Activated naive CD4-positive, alpha-beta T cell treated with Interleukin-2 at 50 U/mL for 16 hours (primary cell): Measurements from ENCODE around the gene SCN4A.
"Not testable (repeated sequence)": the region's sequence is repeated elsewhere in the genome, so short reads cannot be mapped to it uniquely, and the experiment has no call there.

Experiments
- DNase-seq: peaks from one replicate; pipeline ENCODE4 v3.0.0-alpha.2; 2020

SCN4A gene

GRCh38 chr17:63984651-63985386 is 12.1 kb upstream of the SCN4A start:
- peak; percentile 57 for DNase-seq

DNA sequence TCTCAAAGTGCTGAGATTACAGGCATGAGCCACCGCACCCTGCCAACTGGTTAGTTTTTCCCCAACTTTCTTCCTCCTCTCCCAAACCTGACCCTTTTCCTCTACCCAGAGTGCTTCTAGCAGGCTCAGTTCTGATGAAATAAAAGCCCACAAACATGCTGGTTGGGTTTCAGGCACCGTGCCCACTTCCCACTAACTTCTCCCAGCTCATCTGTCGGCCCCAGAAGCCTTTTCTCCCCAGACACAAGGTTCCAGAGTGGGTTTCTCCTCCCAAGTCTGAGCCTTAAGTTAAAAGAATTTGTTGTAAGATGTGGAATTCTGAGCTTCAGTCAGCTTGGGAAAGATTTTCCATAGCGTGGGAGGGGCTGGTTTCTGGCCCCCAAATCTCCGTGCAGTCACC is 11.5 kb upstream of the SCN4A start:
- DNase-seq: no peak

- DNase-seq: no peak
Observed at GRCh38 chr17:63983320-63983719, 10.6 kb upstream of the SCN4A start.

GRCh38 chr17:63982641-63983040 is 9.9 kb upstream of the SCN4A start:
- DNase-seq: not testable (repeated sequence)

- no peak for DNase-seq
Observed at GRCh38 chr17:63978272-63979200, 5.8 kb upstream of the SCN4A start.

DNA sequence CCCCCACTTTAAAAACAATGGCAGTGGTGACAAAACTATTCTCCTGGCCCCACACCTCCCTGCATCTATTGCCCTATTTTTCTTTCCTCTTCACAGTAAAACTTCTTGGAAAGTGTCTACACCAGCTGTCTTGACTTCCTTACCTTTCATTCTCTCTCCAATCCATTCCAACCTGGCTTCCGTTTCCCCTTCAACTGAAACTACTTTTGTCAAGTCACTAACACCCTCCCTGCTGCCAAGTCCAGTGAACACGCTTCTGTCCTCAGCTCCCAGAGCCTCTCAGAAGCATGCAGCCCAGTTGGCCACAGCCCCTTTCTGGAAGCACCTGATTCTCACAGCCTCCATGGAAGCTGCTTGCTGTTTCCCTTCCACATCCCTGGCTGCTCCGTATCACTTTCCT is 4.0 kb upstream of the SCN4A start:
- no peak for DNase-seq

- no peak for DNase-seq
Observed at GRCh38 chr17:63975541-63976092, 2.9 kb upstream of the SCN4A start.

- no peak for DNase-seq
Observed at GRCh38 chr17:63974594-63975192, 2.0 kb upstream of the SCN4A start.

GRCh38 chr17:63973930-63974593 is 1.3 kb upstream of the SCN4A start:
- DNase-seq: no peak

DNA sequence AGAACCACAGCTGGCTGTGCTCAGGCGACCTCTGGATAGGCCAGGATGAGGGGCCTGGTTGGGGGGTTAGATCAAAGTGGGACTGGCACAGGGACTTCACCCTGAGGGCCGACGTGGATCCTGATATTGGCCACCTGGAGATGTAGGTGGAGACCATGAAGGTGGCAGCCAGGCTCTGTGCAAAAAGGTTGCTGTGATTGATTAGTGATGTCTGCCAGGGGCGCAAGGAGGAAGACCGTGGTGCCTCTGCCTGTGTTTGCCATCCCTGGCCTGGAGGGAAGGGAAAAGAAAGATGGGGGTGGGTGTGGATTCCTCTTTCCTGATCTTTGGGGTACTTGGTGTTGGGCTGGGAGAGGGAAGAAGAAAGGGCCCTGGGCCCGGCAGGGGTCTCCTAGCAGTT is 529 bp upstream of the SCN4A start:
- no peak for DNase-seq

DNA sequence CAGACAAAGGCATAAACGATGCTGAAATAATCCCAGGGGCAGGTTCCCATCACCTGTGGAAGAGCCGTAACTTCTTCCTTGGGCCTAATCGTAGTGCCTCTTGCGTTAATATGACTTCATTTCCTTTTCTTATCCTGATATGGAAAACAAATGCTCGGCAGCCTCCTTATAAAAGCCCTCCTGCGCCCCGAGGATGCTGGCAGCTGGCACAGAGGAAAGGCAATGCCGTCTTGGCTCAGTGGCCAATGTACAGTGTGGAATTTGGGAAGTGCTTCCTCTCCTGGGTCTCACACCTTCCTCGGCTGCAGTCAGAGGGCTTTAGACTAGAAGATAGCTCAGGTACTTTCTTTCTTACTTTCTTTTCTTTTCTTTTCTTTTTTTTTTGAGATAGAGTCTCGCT is 3.4 kb downstream of the SCN4A start:
- DNase-seq: no peak

- peak; percentile 39 for DNase-seq
Observed at GRCh38 chr17:63967953-63968352, 4.8 kb downstream of the SCN4A start.

- peak; percentile 34 for DNase-seq
Observed at GRCh38 chr17:63966646-63967264, 6.0 kb downstream of the SCN4A start.

DNA sequence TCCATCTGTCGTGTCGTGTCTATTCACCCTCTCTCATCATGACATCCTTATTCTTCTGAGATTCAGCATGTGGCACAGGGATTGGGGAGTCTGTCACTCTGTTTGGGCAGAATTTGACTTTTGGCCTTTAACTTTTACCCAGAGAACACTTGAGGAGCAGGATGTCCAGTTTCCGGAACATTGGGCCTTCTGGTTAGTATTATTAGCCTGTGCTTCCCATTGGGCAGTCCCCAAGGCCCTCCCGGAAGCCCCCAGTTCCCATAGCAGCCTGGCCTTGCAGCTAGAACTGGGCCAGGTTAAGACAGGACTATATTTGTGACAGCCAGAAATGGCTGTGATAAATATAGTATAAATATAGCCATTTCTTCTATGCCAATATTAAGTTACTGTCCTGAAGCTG is 9.6 kb downstream of the SCN4A start:
- no peak for DNase-seq

DNA sequence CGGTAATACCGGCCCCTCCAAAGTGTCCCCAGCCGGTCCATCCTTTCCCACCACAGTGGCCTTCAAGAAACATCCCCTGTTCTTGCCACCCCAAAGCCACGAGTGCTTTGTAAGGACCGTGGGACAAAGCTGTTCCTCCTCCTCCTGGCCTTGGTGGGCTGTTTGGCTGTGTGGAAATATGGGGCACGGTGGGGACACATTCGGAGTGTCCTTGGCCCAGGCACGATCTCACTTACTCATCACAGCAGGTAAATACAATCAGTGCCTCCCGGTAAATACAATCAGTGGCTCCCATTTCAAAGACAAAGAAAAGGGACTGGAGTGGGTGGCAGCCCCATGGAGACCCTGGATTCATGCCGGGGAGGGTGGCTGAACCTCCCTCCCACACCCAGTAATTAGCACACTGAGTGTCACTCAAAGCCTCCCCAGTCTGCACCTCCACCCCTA is 10.4 kb downstream of the SCN4A start:
- DNase-seq: no peak

DNA sequence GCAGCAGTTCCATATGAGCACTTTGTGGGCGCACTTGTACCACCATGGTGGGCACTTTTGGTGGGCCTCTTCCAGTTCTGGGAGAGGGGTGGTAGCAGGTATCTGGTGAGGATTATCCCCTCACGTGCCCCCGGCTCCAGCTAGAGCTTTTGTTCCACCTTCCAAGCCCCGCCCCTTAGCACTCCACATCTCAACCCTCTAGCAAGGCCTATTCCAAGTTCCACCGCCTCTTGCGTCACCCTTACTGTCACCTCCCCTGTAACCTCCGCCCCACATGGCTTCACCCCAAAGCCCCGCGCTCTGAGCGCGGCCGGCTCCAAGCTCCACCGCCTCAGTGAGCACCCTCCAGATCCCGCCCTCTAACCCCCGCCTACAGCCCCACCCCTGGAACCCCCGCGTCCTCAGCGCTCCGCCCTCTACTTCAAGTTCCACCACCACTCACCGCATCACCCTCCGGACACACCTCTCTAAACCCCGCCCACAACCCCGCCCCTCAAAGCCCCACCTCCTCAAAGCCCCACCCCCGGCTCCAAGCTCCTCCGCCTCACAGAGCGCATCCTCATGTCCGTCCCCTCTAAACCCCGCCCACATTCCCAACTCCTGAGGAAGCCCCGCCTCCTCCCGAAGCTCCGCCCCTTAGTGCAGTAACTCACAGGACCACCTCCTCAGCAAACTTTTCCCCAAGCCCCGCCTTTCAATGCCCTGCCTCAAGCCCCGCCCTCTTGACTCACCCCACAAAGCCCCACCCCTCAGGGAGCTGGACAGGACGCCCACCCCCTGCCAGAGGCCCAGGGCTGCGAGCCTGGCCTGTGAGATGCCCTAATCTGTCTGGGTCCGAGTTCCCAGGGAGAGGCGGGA is 11.1 kb downstream of the SCN4A start:
- peak; percentile 26 for DNase-seq

GRCh38 chr17:63960430-63960829 is 12.3 kb downstream of the SCN4A start:
- DNase-seq: no peak

DNA sequence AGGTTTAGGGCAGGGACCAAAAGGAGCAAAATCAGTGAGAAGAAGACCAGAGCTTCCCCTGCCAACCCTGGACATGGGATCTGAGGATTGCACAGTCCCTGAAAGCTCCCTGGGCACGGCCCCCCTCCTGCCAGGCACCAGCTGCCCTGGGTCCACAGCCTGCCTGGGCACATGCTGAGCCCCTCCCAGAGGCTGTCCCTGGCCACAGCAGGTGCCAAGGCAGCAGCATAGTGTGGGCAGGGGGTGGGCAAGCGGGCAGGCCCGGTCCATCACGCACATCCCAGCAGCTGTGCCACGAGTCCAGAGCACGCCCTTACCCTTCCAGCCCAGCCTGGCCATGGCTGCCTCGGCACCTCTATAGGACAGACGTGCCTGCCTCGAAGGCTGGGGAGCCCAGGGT is 12.7 kb downstream of the SCN4A start:
- no peak for DNase-seq

GRCh38 chr17:63956296-63956920 is 16.3 kb downstream of the SCN4A start:
- no peak for DNase-seq

DNA sequence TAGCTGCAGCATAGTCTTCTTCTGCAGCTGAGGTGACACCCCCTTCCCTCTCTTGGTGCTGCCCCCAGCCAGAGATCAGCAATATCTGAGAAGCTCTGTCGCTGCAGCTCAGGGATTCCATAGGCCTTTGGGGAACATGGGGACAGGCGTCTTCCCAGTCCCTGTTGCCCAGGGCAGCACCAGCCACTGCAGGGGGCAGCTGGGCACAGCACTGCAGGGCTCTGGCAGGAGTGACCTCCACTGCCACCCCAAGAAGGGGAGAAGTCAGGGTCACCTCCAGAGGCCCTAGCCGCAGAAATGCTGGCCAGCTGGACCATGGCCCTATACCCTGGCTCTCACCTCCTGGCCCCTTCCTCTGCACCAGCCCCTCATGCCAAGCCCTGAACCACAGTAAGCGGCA is 16.9 kb downstream of the SCN4A start:
- no peak for DNase-seq

- no peak for DNase-seq
Observed at GRCh38 chr17:63955232-63955631, 17.5 kb downstream of the SCN4A start.
